ENCODE measurements around the gene CRMP1. TPM values are rescaled to one million over a fixed set of nuclear protein-coding genes. Genes with fewer than 3 reads are reported as not detected.
"Not testable (repeated sequence)": the region's sequence is repeated elsewhere in the genome, so short reads cannot be mapped to it uniquely, and the experiment has no call there.

Gene CRMP1
- polyA plus RNA-seq, 1 donor from 2014 or later: not detected

GRCh38 chr4:5865896-5866599 lies 26.8 kb downstream of the CRMP1 start:
- H3K4me3 Mint-ChIP-seq: no peak overlapping the region

DNA sequence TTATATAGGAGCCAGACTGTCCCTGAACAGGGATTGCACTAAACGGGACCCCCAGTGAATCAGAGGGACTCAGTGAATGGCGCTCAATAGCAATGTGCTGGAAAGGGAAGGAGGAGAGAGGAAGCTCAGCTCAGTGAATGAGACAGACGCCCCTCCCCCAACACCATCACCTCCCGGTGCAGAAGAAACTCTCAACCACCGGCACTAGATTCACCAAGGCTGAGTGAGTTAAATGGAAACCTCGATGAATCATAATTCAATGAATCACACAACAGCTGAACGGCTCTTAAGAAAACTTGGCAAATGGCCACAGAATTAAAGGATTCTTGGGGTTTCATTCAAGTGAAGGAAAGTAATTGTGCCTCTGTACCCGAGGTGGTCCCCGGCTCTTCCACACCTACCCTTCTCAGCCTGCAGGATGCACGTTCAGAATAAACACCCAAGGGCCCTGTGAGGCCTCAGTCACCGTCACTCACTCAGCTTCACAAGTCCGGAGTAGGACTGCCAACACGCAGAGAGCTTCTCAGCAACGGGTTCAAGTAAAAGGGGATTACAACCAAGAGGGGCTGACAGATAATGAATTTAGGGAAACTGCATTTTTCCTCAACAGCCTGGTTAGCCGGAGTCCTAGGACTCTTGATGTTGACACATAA lies 29.3 kb downstream of the CRMP1 start:
- Mint-ChIP-seq H3K9me3 (peaks cover 0 to 2% (median 0%) of the 10 kb centered on the region in 3 donors), H3K4me3 (no peak overlapping the region), H3K27ac (no peak overlapping the region), H3K27me3 (peaks cover 8% of the 10 kb centered on the region), H3K4me1 (peaks cover 0 to 3% (median 0%) of the 10 kb centered on the region in 3 donors), H3K36me3 (peaks cover 2% of the 10 kb centered on the region)

More at GRCh38 chr4:5865896-5866599, 26.8 kb downstream of the CRMP1 start:
- H3K4me1 Mint-ChIP-seq: peaks cover 0 to 5% (median 3%) of the 10 kb centered on the region in 3 donors
- peaks cover 18% of the 10 kb centered on the region for H3K27me3 Mint-ChIP-seq
- H3K27ac Mint-ChIP-seq: no peak overlapping the region
- H3K9me3 Mint-ChIP-seq: peaks cover 0 to 4% (median 0%) of the 10 kb centered on the region in 3 donors
- peaks cover 2% of the 10 kb centered on the region for H3K36me3 Mint-ChIP-seq

DNA sequence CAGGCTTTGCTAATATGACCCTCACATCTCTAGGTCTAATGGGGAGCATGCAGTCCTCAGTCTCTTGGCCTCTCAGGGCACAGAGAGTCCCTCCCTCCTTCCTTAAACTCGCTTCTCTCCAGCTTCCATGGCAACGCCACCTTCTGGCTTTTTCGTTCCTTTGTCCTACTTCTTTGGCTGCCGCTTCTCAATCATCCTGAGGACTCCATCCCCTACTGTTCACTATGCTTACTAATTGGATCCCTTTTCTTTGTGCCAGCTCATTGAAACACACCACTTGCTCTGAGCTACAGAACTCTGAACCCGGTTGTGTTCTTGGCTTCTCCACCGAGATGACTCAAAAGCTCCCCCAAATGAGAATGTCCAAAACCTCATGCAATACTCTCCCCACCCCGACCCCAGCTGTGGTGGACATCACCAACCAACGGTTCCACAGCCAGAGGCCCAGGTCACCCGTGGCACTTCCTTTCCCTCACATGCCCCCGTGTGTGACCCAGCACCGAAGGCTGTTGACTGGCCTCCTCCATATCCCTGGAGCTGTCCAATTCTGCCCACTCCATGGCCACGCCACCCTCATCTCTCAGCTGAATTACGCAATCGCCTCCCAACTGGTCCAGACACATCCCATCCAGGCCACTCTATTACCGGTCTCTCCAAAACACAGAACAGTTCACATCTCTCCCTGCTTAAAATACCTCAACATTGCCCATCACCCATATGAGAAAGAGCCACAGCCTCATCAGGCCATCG lies 34.7 kb downstream of the CRMP1 start:
- Mint-ChIP-seq H3K36me3 (no peaks in the 10 kb centered on the region), H3K9me3 (peaks cover 0 to 1% (median 0%) of the 10 kb centered on the region in 3 donors), H3K4me3 (no peak overlapping the region), H3K27ac (no peak overlapping the region), H3K27me3 (no peaks in the 10 kb centered on the region), H3K4me1 (no peaks in the 10 kb centered on the region)

- Mint-ChIP-seq H3K27me3 (no peaks in the 10 kb centered on the region), H3K9me3 (no peaks in the 10 kb centered on the region), H3K27ac (no peak overlapping the region), H3K4me1 (no peaks in the 10 kb centered on the region), H3K36me3 (no peaks in the 10 kb centered on the region), H3K4me3 (no peak overlapping the region)
These were observed 35.7 kb downstream of the CRMP1 start for GRCh38 chr4:5857199-5857598.

DNA sequence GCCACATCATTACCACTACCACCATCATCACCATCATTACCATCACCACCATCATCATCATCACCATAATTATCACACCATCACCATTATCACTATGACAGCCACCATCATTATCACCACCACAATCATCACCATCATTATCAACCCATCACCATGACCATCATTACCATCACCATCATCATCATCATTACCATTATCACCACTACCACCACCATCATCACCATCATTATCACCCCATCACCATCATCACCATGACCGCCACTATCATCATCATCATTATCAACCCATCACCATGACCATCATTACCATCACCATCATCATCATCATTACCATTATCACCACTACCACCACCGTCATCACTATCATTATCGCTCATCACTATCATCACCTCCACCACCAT lies 36.5 kb downstream of the CRMP1 start:
- not testable (repeated sequence) for H3K9me3 Mint-ChIP-seq, H3K27ac Mint-ChIP-seq, H3K4me1 Mint-ChIP-seq, H3K36me3 Mint-ChIP-seq, H3K4me3 Mint-ChIP-seq, H3K27me3 Mint-ChIP-seq

- H3K27me3 Mint-ChIP-seq: no peaks in the 10 kb centered on the region
- H3K4me1 Mint-ChIP-seq: no peaks in the 10 kb centered on the region
- no peak overlapping the region for H3K4me3 Mint-ChIP-seq
- no peaks in the 10 kb centered on the region for H3K9me3 Mint-ChIP-seq
- no peaks in the 10 kb centered on the region for H3K36me3 Mint-ChIP-seq
- no peak overlapping the region for H3K27ac Mint-ChIP-seq
These were observed 38.0 kb downstream of the CRMP1 start for GRCh38 chr4:5854929-5855328.

- peaks cover 0 to 3% (median 1%) of the 10 kb centered on the region in 3 donors for H3K9me3 Mint-ChIP-seq
- no peaks in the 10 kb centered on the region for H3K4me1 Mint-ChIP-seq
- H3K27ac Mint-ChIP-seq: no peak overlapping the region
- no peaks in the 10 kb centered on the region for H3K27me3 Mint-ChIP-seq
- H3K4me3 Mint-ChIP-seq: no peak overlapping the region
- no peaks in the 10 kb centered on the region for H3K36me3 Mint-ChIP-seq
These were observed 40.2 kb downstream of the CRMP1 start for GRCh38 chr4:5852523-5853202.

DNA sequence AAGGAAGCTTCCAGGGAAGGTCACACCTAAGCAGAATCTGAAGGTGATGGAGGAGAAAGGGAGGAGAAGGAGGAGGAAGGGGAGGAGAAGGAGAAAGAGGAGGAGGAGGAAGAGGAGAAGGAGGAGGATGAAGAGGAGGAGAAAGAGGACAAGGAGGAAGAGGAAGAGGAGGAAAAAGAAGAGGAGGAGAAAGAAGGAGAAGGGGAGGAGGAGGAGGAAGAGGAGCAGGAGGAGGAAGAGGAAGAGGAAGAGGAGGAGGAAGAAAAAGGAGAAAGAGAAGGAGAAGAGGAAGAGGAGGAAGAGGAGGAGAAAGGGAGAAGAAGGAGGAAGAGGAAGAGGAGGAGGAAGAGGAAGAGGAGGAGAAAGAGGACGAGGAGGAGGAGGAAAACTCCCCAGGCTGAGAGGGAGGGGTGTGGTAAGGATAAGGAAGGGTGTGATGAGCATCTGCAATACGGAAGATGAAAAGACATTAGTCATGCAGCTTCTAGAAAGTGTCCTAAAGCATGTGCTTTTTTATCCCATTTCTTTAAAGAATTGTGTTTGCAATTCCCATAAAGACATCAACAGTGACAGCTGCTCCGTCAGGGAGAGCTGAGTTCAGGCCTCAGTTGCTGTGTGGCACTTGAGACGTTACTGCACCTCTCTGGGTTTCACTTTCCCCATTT lies 41.1 kb downstream of the CRMP1 start:
- Mint-ChIP-seq H3K27ac (no peak overlapping the region), H3K27me3 (no peaks in the 10 kb centered on the region), H3K4me1 (no peaks in the 10 kb centered on the region), H3K4me3 (no peak overlapping the region), H3K36me3 (no peaks in the 10 kb centered on the region), H3K9me3 (peaks cover 0 to 3% (median 1%) of the 10 kb centered on the region in 3 donors)

GRCh38 chr4:5845035-5845905 lies 47.6 kb downstream of the CRMP1 start:
- peaks cover 0 to 2% (median 1%) of the 10 kb centered on the region in 3 donors for H3K4me1 Mint-ChIP-seq
- peaks cover 1 to 3% (median 3%) of the 10 kb centered on the region in 3 donors for H3K9me3 Mint-ChIP-seq
- H3K27me3 Mint-ChIP-seq: no peaks in the 10 kb centered on the region
- no peaks in the 10 kb centered on the region for H3K36me3 Mint-ChIP-seq
- H3K27ac Mint-ChIP-seq: no peak overlapping the region
- H3K4me3 Mint-ChIP-seq: peak overlapping the region in 1 of 4 donors; percentile 29

DNA sequence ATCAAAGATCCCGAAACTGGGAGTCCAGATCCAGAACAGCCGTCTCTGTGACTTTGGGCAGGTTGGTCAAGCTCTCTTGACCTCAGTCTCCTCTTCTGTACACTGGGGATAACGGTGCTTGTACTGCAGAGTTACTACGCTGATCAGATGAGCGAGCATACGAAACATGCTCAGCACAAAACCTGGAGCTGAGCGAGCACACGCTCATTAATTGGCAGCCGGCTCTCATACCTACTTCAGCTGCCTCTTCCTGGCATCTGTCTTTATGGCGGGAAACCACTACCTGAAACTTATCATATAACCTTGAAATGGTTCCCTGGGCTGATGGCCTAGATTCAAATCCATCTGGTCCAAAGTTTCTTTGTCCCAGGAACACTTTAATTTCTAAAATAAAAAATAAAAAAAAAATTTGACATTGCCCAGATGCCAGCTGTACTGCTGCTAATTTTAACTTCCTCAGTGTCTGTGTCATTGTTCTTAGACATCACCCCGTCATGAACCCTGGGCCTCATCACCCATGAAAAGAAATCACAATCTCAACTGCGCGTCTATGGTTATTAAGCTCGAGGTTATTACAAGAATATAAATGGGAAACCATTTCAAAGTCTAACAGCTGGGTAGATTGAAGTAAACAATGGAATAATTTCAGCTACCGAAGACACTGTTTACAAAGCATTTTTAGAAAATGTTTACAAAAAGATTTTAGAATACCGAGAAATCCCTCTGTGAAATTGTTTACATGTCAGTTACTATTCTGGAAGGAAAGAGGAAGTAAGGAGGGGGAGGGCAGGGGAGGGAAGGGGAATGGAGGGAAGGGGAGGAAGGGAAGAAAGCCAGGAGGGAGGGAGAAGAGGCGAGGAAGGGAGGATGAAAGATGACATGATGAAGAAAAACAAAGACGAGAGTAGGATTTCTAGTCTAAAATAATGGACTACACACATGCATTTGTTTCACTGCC lies 49.0 kb downstream of the CRMP1 start:
- no peak overlapping the region for H3K27ac Mint-ChIP-seq
- peaks cover 0 to 2% (median 1%) of the 10 kb centered on the region in 3 donors for H3K4me1 Mint-ChIP-seq
- H3K36me3 Mint-ChIP-seq: no peaks in the 10 kb centered on the region
- peaks cover 1 to 3% (median 3%) of the 10 kb centered on the region in 3 donors for H3K9me3 Mint-ChIP-seq
- no peak overlapping the region for H3K4me3 Mint-ChIP-seq
- H3K27me3 Mint-ChIP-seq: no peaks in the 10 kb centered on the region

GRCh38 chr4:5842456-5842855 lies 50.4 kb downstream of the CRMP1 start:
- Mint-ChIP-seq H3K4me3 (no peak overlapping the region), H3K36me3 (no peaks in the 10 kb centered on the region), H3K27ac (no peak overlapping the region), H3K9me3 (peaks cover 0 to 3% (median 0%) of the 10 kb centered on the region in 3 donors), H3K4me1 (peaks cover 0 to 3% (median 2%) of the 10 kb centered on the region in 3 donors), H3K27me3 (no peaks in the 10 kb centered on the region)

GRCh38 chr4:5839751-5840674 lies 52.9 kb downstream of the CRMP1 start:
- no peaks in the 10 kb centered on the region for H3K36me3 Mint-ChIP-seq
- H3K4me3 Mint-ChIP-seq: no peak overlapping the region
- peaks cover 0 to 3% (median 2%) of the 10 kb centered on the region in 3 donors for H3K4me1 Mint-ChIP-seq
- no peak overlapping the region for H3K27ac Mint-ChIP-seq
- H3K9me3 Mint-ChIP-seq: peaks cover 0 to 3% (median 0%) of the 10 kb centered on the region in 3 donors
- peaks cover 4% of the 10 kb centered on the region for H3K27me3 Mint-ChIP-seq

Measured in IgD-negative memory B cell (primary cell).